H1 (cell line): ENCODE results near the gene C1QTNF7. TPM values are rescaled to one million over a fixed set of nuclear protein-coding genes. Genes with fewer than 3 reads are reported as not detected.

Experiments used
- CTCF ChIA-PET: fragments of 300-600 bp; sonication (Branson Sonifier 250); formaldehyde crosslinking; loops from one replicate; lab custom pipeline; 2021; ENCODE audit not compliant: partially characterized antibody; lab: Charles Lee
- POLR2A ChIA-PET: fragments of 300-600 bp; sonication (Branson Sonifier 250); formaldehyde crosslinking; loops from one replicate; lab custom pipeline; 2021; ENCODE audit warnings: inconsistent platforms; ENCODE audit not compliant: partially characterized antibody; lab: Charles Lee
- DNase-seq, 2 experiments: peaks; one replicate each; pipeline versions ENCODE4 v3.0.0 to v3.0.0-alpha.2; 2010 to 2022; ENCODE audit warnings: low spot score in 2 of 2, low read depth in 1 of 2, mixed read lengths in 1 of 2
- FAIRE-seq: peaks from 2 replicates; lab custom pipeline; 2011; peaks lifted over from hg19 to GRCh38; lab: Jason Lieb, UNC
- H2AFZ ChIP-seq: 2 replicates; pipeline ENCODE4 v1.8.1; 2012; ENCODE audit warnings: low read length, inconsistent platforms
- H2AK5ac ChIP-seq: 2 replicates; pipeline ENCODE4 v1.6.1; 2013; ENCODE audit warnings: low read depth, low read length
- H2BK120ac ChIP-seq: replicated peaks from 2 replicates; pipeline ENCODE3; 2013; ENCODE audit warnings: low read depth, low read length, inconsistent platforms
- H2BK12ac ChIP-seq: 2 replicates; pipeline ENCODE4 v1.6.1; 2013; ENCODE audit warnings: low read depth, low read length
- H2BK15ac ChIP-seq: 2 replicates; pipeline ENCODE4 v1.6.1; 2013; ENCODE audit warnings: low read length
- H2BK20ac ChIP-seq: 2 replicates; pipeline ENCODE4 v1.6.1; 2013; ENCODE audit warnings: low read length
- H2BK5ac ChIP-seq: 2 replicates; pipeline ENCODE4 v1.6.1; 2013; ENCODE audit warnings: low read depth, low read length
- H3K14ac ChIP-seq: 2 replicates; pipeline ENCODE4 v1.6.1; 2013; ENCODE audit warnings: inconsistent platforms; ENCODE audit not compliant: insufficient read length
- H3K18ac ChIP-seq: 2 replicates; pipeline ENCODE4 v1.6.1; 2013; ENCODE audit warnings: low read length; ENCODE audit errors: extremely low read depth
- H3K23ac ChIP-seq: 2 replicates; pipeline ENCODE4 v1.6.1; 2013; ENCODE audit warnings: inconsistent platforms; ENCODE audit not compliant: insufficient read length
- H3K23me2 ChIP-seq: 2 replicates; pipeline ENCODE4 v1.6.1; 2013; ENCODE audit warnings: low read depth, low read length
- H3K27ac ChIP-seq: 2 replicates; pipeline ENCODE4 v1.6.1; 2011; ENCODE audit warnings: low read depth, low read length, inconsistent platforms
- H3K27me3 ChIP-seq, 4 experiments: replicated peaks in 1 of 4; 1 replicate in 1 of 4; 2 replicates in 3 of 4; pipeline versions ENCODE4 v1.6.1 to v1.8.1; 2011 to 2013; ENCODE audit warnings: low read length in 3 of 4, mild to moderate bottlenecking in 3 of 4, inconsistent platforms in 2 of 4, mixed read lengths in 2 of 4, moderate library complexity in 1 of 4; ENCODE audit not compliant: control insufficient read depth in 3 of 4, insufficient read depth in 3 of 4; ENCODE audit errors: extremely low read depth in 1 of 4
- H3K36me3 ChIP-seq, 4 experiments: 2 replicates each; pipeline versions ENCODE4 v1.6.1 to v1.8.1; 2011 to 2013; ENCODE audit warnings: mild to moderate bottlenecking in 4 of 4, low read length in 3 of 4, moderate library complexity in 2 of 4, control low read depth in 1 of 4, inconsistent platforms in 1 of 4; ENCODE audit not compliant: insufficient read depth in 4 of 4, control insufficient read depth in 2 of 4
- H3K4ac ChIP-seq: replicated peaks from 2 replicates; pipeline ENCODE3; 2013; ENCODE audit warnings: low read length, low read depth, mixed read lengths, inconsistent platforms; ENCODE audit not compliant: insufficient read length
- H3K4me1 ChIP-seq, 4 experiments: replicated peaks in 1 of 4; 1 replicate in 1 of 4; 2 replicates in 3 of 4; pipeline versions ENCODE4 v1.6.1 to v1.8.1; 2011 to 2013; ENCODE audit warnings: low read length in 3 of 4, inconsistent platforms in 2 of 4, mixed read lengths in 1 of 4; ENCODE audit not compliant: insufficient read depth in 4 of 4, control insufficient read depth in 3 of 4
- H3K4me2 ChIP-seq, 2 experiments: 2 replicates each; pipeline versions ENCODE4 v1.6.1 to v1.8.1; 2011 to 2013; ENCODE audit warnings: low read depth in 2 of 2, low read length in 2 of 2, control low read depth in 1 of 2, inconsistent platforms in 1 of 2, mild to moderate bottlenecking in 1 of 2; ENCODE audit not compliant: insufficient read depth in 1 of 2
- H3K4me3 ChIP-seq, 4 experiments: fragments of 200-600, 300-600 bp in 1 of 4; sonication (generic), shearing (Covaris generic), sonication (Bioruptor Twin) in 1 of 4; 2 replicates each; pipeline versions ENCODE4 v1.5.1 to v1.8.1; 2011 to 2016; ENCODE audit warnings: low read length in 4 of 4, low read depth in 3 of 4, control low read depth in 2 of 4, inconsistent platforms in 2 of 4, mild to moderate bottlenecking in 2 of 4, mixed read lengths in 1 of 4, moderate library complexity in 1 of 4; ENCODE audit not compliant: insufficient read depth in 2 of 4; ENCODE audit errors: extremely low read depth in 1 of 4
- H3K56ac ChIP-seq: replicated peaks from 2 replicates; pipeline ENCODE3; 2013; ENCODE audit warnings: low read depth, mild to moderate bottlenecking, mixed read lengths, low read length, inconsistent platforms; ENCODE audit not compliant: insufficient read length
- H3K79me1 ChIP-seq: 2 replicates; pipeline ENCODE4 v1.6.1; 2013; ENCODE audit warnings: low read depth, low read length, control low read depth
- H3K79me2 ChIP-seq, 2 experiments: 2 replicates each; pipeline versions ENCODE4 v1.6.1 to v1.8.1; 2012 to 2013; ENCODE audit warnings: low read length in 2 of 2, mild to moderate bottlenecking in 2 of 2, inconsistent platforms in 1 of 2; ENCODE audit not compliant: insufficient read depth in 2 of 2, control insufficient read depth in 1 of 2
- H3K9ac ChIP-seq, 4 experiments: replicated peaks in 1 of 4; 1 replicate in 1 of 4; 2 replicates in 3 of 4; pipeline versions ENCODE4 v1.6.1 to v1.8.1; 2011 to 2013; ENCODE audit warnings: low read depth in 3 of 4, low read length in 3 of 4, control low read depth in 2 of 4, mild to moderate bottlenecking in 2 of 4, moderate library complexity in 2 of 4, inconsistent platforms in 1 of 4; ENCODE audit errors: extremely low read depth in 1 of 4
- H3K9me3 ChIP-seq, 2 experiments: 2 replicates each; pipeline versions ENCODE4 v1.6.1 to v1.8.1; 2012 to 2013; ENCODE audit warnings: mild to moderate bottlenecking in 2 of 2, moderate library complexity in 2 of 2, control low read depth in 1 of 2, inconsistent platforms in 1 of 2, low read depth in 1 of 2, low read length in 1 of 2, mixed read lengths in 1 of 2; ENCODE audit not compliant: insufficient read depth in 2 of 2
- H4K20me1 ChIP-seq, 2 experiments: replicated peaks in 1 of 2; 2 replicates each; pipeline versions ENCODE3 to v1.8.1; 2011 to 2013; ENCODE audit warnings: inconsistent platforms in 2 of 2, low read length in 2 of 2, mild to moderate bottlenecking in 1 of 2; ENCODE audit not compliant: insufficient read depth in 2 of 2, control insufficient read depth in 1 of 2
- H4K5ac ChIP-seq: 2 replicates; pipeline ENCODE4 v1.6.1; 2013; ENCODE audit warnings: low read length, low read depth, mixed read lengths, inconsistent platforms; ENCODE audit not compliant: insufficient read length
- H4K8ac ChIP-seq: 2 replicates; pipeline ENCODE4 v1.8.0; 2013; ENCODE audit warnings: mild to moderate bottlenecking, moderate library complexity, low read length, inconsistent platforms; ENCODE audit not compliant: insufficient read depth; ENCODE audit errors: extremely low read depth
- H4K91ac ChIP-seq: replicated peaks from 2 replicates; pipeline ENCODE3; 2013; ENCODE audit warnings: low read length, mixed read lengths, inconsistent platforms; ENCODE audit not compliant: insufficient read length
- ATF3 ChIP-seq: IDR thresholded peaks from 2 replicates; pipeline ENCODE4 v1.6.1; 2011; ENCODE audit warnings: low read depth, mild to moderate bottlenecking, low read length; ENCODE audit not compliant: insufficient read depth
- EGR1 ChIP-seq: IDR thresholded peaks from 2 replicates; pipeline ENCODE4 v1.6.1; 2011; ENCODE audit warnings: low read depth, low read length, borderline replicate concordance
- FOSL1 ChIP-seq: IDR thresholded peaks from 2 replicates; pipeline ENCODE4 v1.6.1; 2011; ENCODE audit warnings: mild to moderate bottlenecking, low read depth, low read length, moderate library complexity; ENCODE audit not compliant: insufficient read depth
- GABPA ChIP-seq: IDR thresholded peaks from 2 replicates; pipeline ENCODE4 v1.6.1; 2011; ENCODE audit warnings: mild to moderate bottlenecking, low read length, moderate library complexity, borderline replicate concordance; ENCODE audit not compliant: insufficient read depth
- GTF2F1 ChIP-seq: IDR thresholded peaks from 2 replicates; pipeline ENCODE4 v1.6.1; 2012; ENCODE audit warnings: low read depth, low read length, improper control_type of control experiment, borderline replicate concordance
- HDAC6 ChIP-seq: IDR thresholded peaks from one replicate; pipeline ENCODE4 v1.7.1; 2012; ENCODE audit warnings: low read depth, mild to moderate bottlenecking, inconsistent platforms, low read length, moderate library complexity
- JUN ChIP-seq: IDR thresholded peaks from 2 replicates; pipeline ENCODE4 v1.6.1; 2011; ENCODE audit warnings: low read depth, mild to moderate bottlenecking, improper control_type of control experiment, low read length
- MAFK ChIP-seq: IDR thresholded peaks from 2 replicates; pipeline ENCODE4 v1.6.1; 2012; ENCODE audit warnings: low read depth, mild to moderate bottlenecking, improper control_type of control experiment, low read length
- MAX ChIP-seq: IDR thresholded peaks from 2 replicates; pipeline ENCODE4 v1.6.1; 2012; ENCODE audit warnings: inconsistent platforms
- NRF1 ChIP-seq: IDR thresholded peaks from 2 replicates; pipeline ENCODE4 v1.6.1; 2011; ENCODE audit warnings: mild to moderate bottlenecking, low read depth, low read length, improper control_type of control experiment
- SIX5 ChIP-seq: IDR thresholded peaks from 2 replicates; pipeline ENCODE4 v1.6.1; 2011; ENCODE audit warnings: mild to moderate bottlenecking, low read depth, low read length
- TAF7 ChIP-seq: optimal IDR thresholded peaks from 2 replicates; pipeline ENCODE3; 2011; ENCODE audit warnings: low read depth, mild to moderate bottlenecking, inconsistent platforms, low read length, moderate library complexity, borderline replicate concordance
- USF2 ChIP-seq: IDR thresholded peaks from 2 replicates; pipeline ENCODE4 v1.6.1; 2011; ENCODE audit warnings: low read length, improper control_type of control experiment
- WGBS, 2 experiments: shearing (Covaris generic) in 1 of 2; methylation state at CpG; one replicate each; pipeline versions ENCODE4 v1.1.6 to v1.1.7; 2013 to 2015; ENCODE audit warnings: low lambda C conversion rate in 2 of 2, mixed read lengths in 2 of 2, inconsistent platforms in 1 of 2, low coverage in 1 of 2, missing lambda C conversion rate in 1 of 2; ENCODE audit not compliant: insufficient replicate concordance in 2 of 2, insufficient coverage in 1 of 2, insufficient read length in 1 of 2; ENCODE audit errors: extremely low coverage in 1 of 2, missing lambda C conversion rate in 1 of 2; 5-methylcytosine and 5-hydroxymethylcytosine counted together
- polyA plus RNA-seq, 7 experiments: library from polyadenylated mRNA; depleted of rRNA in 3 of 7; stranded (reverse) in 5 of 7; unstranded in 2 of 7; fragments of >200 nt in 5 of 7; fragments of 200-250 nt in 2 of 7; gene quantifications; 1 replicate in 5 of 7; 2 replicates in 1 of 7; 4 replicates in 1 of 7; pipeline versions ENCODE4 v1.2.1 to v1.2.3, GENCODE V29; 2011 to 2013; ENCODE audit warnings: missing spikeins in 2 of 7, mixed read lengths in 2 of 7
- total RNA-seq: library from RNA; stranded (reverse); fragmentation: NEBNext Ultra II Directional; extraction: Animal tissue kit (Norgen Biotek cat#: 25700); gene quantifications from 2 replicates; pipeline ENCODE4 v1.2.1, GENCODE V29; 2021

C1QTNF7 gene
- total and polyA plus RNA-seq, 2 of the 8 experiments (the other 6 are each of a cell fraction or from before 2014, with no cell fraction given) = not detected

- Histone ChIP-seq H2AFZ (no peak overlapping the region), H3K14ac (no peak overlapping the region), H3K23ac (no peak overlapping the region), H3K79me2 (no peaks in the 10 kb centered on the region), H4K8ac (no peak overlapping the region), H4K5ac (no peak overlapping the region), H4K91ac (no peak overlapping the region), H3K56ac (no peak overlapping the region), H2AK5ac (no peak overlapping the region), H4K20me1 (no peaks in the 10 kb centered on the region), H2BK12ac (no peak overlapping the region), H3K9ac (no peak overlapping the region), H3K27me3 (no peaks in the 10 kb centered on the region), H3K79me1 (no peaks in the 10 kb centered on the region), H2BK20ac (no peak overlapping the region), H3K23me2 (no peaks in the 10 kb centered on the region), H3K9me3 (no peaks in the 10 kb centered on the region), H3K18ac (no peak overlapping the region), H2BK15ac (no peak overlapping the region), H3K4ac (no peak overlapping the region), H2BK5ac (no peak overlapping the region), H3K4me3 (no peak overlapping the region), H3K4me2 (no peak overlapping the region), H3K36me3 (no peaks in the 10 kb centered on the region), H3K27ac (no peak overlapping the region), H2BK120ac (no peak overlapping the region), H3K4me1 (peaks cover 0 to 1% (median 0%) of the 10 kb centered on the region in 4 experiments; a peak in 1 of 7 replicates)
- 61% methylated on average over 6 of the region's 6 CpGs; no CpG with 5 or more reads in 1 of the 2 experiments for WGBS, 2 experiments
- POLR2A ChIA-PET = no interaction called here
- FAIRE-seq (no peak), DNase-seq (no peak)
- CTCF ChIA-PET = interaction anchor here (1.0 to 2.8 kb wide), 4 partner anchors 11 to 15 kb away, joined by 3 to 13 read pairs (median 3); no protein-coding TSS in a partner anchor
- TF ChIP-seq NRF1 = no peak
- TF ChIP-seq SIX5 = no peak
- no peak for TF ChIP-seq HDAC6
- no peak for TF ChIP-seq EGR1
- TF ChIP-seq TAF7 = no peak
- no peak for TF ChIP-seq GABPA
- no peak for TF ChIP-seq GTF2F1
- no peak for TF ChIP-seq MAFK
- TF ChIP-seq MAX = no peak
- TF ChIP-seq USF2 = no peak
- TF ChIP-seq ATF3 = no peak
- no peak for TF ChIP-seq FOSL1
- TF ChIP-seq JUN = no peak
Measured at GRCh38 chr4:15410750-15411149, 17.1 kb upstream of the C1QTNF7 start.
